ENCODE data around the gene MYO16.

The MYO16 gene

GRCh38 chr13:109095126-109095525, 465.7 kb downstream of the MYO16 start:
- Histone ChIP-seq H3K27me3 (ENCODE audit: insufficient read depth, low read length, poor library complexity, severe bottlenecking) (no peaks in the 10 kb centered on the region), H3K9ac (ENCODE audit: low read depth, low read length, poor library complexity, severe bottlenecking) (no peak overlapping the region), H3K36me3 (ENCODE audit: insufficient read depth, low read length) (no peaks in the 10 kb centered on the region), H3K9me2 (replicated peaks; ENCODE audit: low read depth, low read length) (no peaks in the 10 kb centered on the region), H2AFZ (ENCODE audit: low read length) (no peak overlapping the region), H3K4me1 (ENCODE audit: insufficient read depth, low read length, poor library complexity, severe bottlenecking) (no peaks in the 10 kb centered on the region), H3F3A (ENCODE audit: low read depth) (no peaks in the 10 kb centered on the region), H3K79me2 (ENCODE audit: insufficient read depth, low read length) (no peaks in the 10 kb centered on the region), H3K9me3 (ENCODE audit: insufficient read depth, low read depth, low read length) (no peaks in the 10 kb centered on the region), H4K20me1 (ENCODE audit: insufficient read depth, low read length, poor library complexity, severe bottlenecking) (no peaks in the 10 kb centered on the region), H3K4me3 (ENCODE audit: low read length, poor library complexity, severe bottlenecking) (no peak overlapping the region), H3K4me2 (ENCODE audit: low read depth, low read length, poor library complexity, severe bottlenecking) (no peak overlapping the region)
- TF ChIP-seq EZH2phosphoT487 (IDR thresholded peaks at IDR 0.05; ENCODE audit: borderline replicate concordance) (no peak), CTCF (conservative IDR thresholded peaks at IDR 0.05; ENCODE audit: low read length) (no peak)

DNA sequence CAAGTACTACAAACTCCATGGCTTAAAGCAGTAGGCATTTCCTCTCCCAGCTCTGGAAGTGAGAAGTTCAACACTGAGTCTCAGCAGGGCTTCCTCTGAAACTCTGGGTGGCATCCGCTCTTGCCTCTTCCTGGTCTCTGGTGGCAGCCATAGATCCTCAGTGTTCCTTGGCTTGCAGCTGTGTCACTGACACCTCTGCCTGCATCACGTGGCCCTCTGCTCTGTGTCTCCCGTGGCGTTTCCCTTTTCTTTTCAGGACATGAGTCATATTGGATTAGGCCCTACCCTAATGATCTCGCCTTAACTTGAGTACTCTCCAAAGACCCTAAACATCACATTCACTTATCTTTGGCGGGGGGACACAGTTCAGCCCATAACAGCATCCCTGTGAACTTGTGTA, 466.7 kb downstream of the MYO16 start:
- TF ChIP-seq CTCF (conservative IDR thresholded peaks at IDR 0.05; ENCODE audit: low read length) (no peak), EZH2phosphoT487 (IDR thresholded peaks at IDR 0.05; ENCODE audit: borderline replicate concordance) (no peak)
- H3F3A ChIP-seq (ENCODE audit: low read depth), result no peaks in the 10 kb centered on the region
- H3K4me3 ChIP-seq (ENCODE audit: low read length, poor library complexity, severe bottlenecking), result no peak overlapping the region
- no peaks in the 10 kb centered on the region for H3K27me3 ChIP-seq (ENCODE audit: insufficient read depth, low read length, poor library complexity, severe bottlenecking)
- H3K4me1 ChIP-seq (ENCODE audit: insufficient read depth, low read length, poor library complexity, severe bottlenecking), result no peaks in the 10 kb centered on the region
- no peaks in the 10 kb centered on the region for H4K20me1 ChIP-seq (ENCODE audit: insufficient read depth, low read length, poor library complexity, severe bottlenecking)
- no peaks in the 10 kb centered on the region for H3K9me2 ChIP-seq (replicated peaks; ENCODE audit: low read depth, low read length)
- H3K4me2 ChIP-seq (ENCODE audit: low read depth, low read length, poor library complexity, severe bottlenecking), result no peak overlapping the region
- H2AFZ ChIP-seq (ENCODE audit: low read length), result no peak overlapping the region
- H3K9ac ChIP-seq (ENCODE audit: low read depth, low read length, poor library complexity, severe bottlenecking), result no peak overlapping the region
- H3K79me2 ChIP-seq (ENCODE audit: insufficient read depth, low read length), result no peaks in the 10 kb centered on the region
- no peaks in the 10 kb centered on the region for H3K9me3 ChIP-seq (ENCODE audit: insufficient read depth, low read depth, low read length)
- no peaks in the 10 kb centered on the region for H3K36me3 ChIP-seq (ENCODE audit: insufficient read depth, low read length)

DNA sequence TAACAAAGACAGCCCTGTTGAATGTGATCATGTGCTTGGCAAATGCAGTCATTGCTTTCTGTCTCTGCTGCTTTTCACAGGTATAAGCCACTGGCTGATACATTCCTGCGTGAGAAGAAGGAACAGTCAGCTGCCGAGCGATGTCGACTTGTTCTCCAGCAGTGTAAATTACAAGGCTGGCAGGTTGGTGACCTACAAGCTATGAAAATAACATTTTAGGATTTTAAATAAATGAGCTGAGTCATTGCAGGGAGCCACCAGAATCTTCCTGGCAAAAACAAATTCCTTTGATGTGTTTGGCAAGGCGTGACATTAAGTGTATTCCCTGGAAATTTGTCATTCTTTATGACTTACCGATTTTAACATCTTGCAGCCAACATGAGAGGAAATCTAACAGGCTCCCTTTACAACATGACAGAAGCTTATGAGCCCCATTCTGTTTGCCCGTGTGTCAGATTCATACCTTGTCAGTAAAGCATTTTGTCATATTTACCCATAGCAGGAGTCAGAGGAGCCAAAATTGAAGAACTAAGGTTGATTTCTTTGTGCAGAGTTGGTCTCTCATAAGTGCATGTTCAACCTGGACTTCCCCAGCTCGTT, 471.4 kb downstream of the MYO16 start:
- Histone ChIP-seq H3K9me3 (ENCODE audit: insufficient read depth, low read depth, low read length) (no peaks in the 10 kb centered on the region), H3K9me2 (replicated peaks; ENCODE audit: low read depth, low read length) (no peaks in the 10 kb centered on the region), H3K79me2 (ENCODE audit: insufficient read depth, low read length) (no peaks in the 10 kb centered on the region), H3K36me3 (ENCODE audit: insufficient read depth, low read length) (no peaks in the 10 kb centered on the region), H4K20me1 (ENCODE audit: insufficient read depth, low read length, poor library complexity, severe bottlenecking) (no peaks in the 10 kb centered on the region), H3F3A (ENCODE audit: low read depth) (no peaks in the 10 kb centered on the region), H3K27me3 (ENCODE audit: insufficient read depth, low read length, poor library complexity, severe bottlenecking) (no peaks in the 10 kb centered on the region), H3K9ac (ENCODE audit: low read depth, low read length, poor library complexity, severe bottlenecking) (no peak overlapping the region), H3K4me3 (ENCODE audit: low read length, poor library complexity, severe bottlenecking) (no peak overlapping the region), H3K4me1 (ENCODE audit: insufficient read depth, low read length, poor library complexity, severe bottlenecking) (no peaks in the 10 kb centered on the region), H3K4me2 (ENCODE audit: low read depth, low read length, poor library complexity, severe bottlenecking) (no peak overlapping the region), H2AFZ (ENCODE audit: low read length) (no peak overlapping the region)
- no peak for TF ChIP-seq CTCF (conservative IDR thresholded peaks at IDR 0.05; ENCODE audit: low read length)
- no peak for TF ChIP-seq EZH2phosphoT487 (IDR thresholded peaks at IDR 0.05; ENCODE audit: borderline replicate concordance)
